SK-N-MC (cell line): ENCODE measurements around the gene BCR.

Experiments
- DNase-seq: peaks from one replicate; pipeline ENCODE4 v3.0.0-alpha.2; 2011; ENCODE audit warnings: low read depth, low spot score
- H3K27ac ChIP-seq: fragments of 200-600 bp; sonication (generic); 2 replicates; pipeline ENCODE4 v1.5.1; 2016; ENCODE audit warnings: mixed run types
- H3K36me3 ChIP-seq: fragments of 200-600 bp; sonication (generic); 2 replicates; pipeline ENCODE4 v1.6.1; 2017; ENCODE audit warnings: antibody characterized with exemption, low read length, mixed read lengths; ENCODE audit not compliant: insufficient read depth
- H3K4me3 ChIP-seq: fragments of 200-600 bp; sonication (generic); 2 replicates; pipeline ENCODE4 v1.5.1; 2016
- H3K9ac ChIP-seq: fragments of 200-600 bp; sonication (generic); 2 replicates; pipeline ENCODE4 v1.8.0; 2017; ENCODE audit warnings: mixed run types, mixed read lengths; ENCODE audit not compliant: insufficient read length
- H3K9me3 ChIP-seq: fragments of 200-600 bp; sonication (generic); 2 replicates; pipeline ENCODE4 v1.6.1; 2017; ENCODE audit warnings: low read depth, mild to moderate bottlenecking, antibody characterized with exemption, low read length, moderate library complexity, mixed read lengths
- EZH2 ChIP-seq: fragments of 200-600 bp; sonication (generic); IDR thresholded peaks from one replicate; pipeline ENCODE4 v1.6.1; 2017; ENCODE audit warnings: antibody characterized with exemption
- FOXP2 ChIP-seq: optimal IDR thresholded peaks from 2 replicates; pipeline ENCODE3; 2011; ENCODE audit warnings: mild to moderate bottlenecking, moderate library complexity; ENCODE audit not compliant: insufficient read depth; ENCODE audit errors: extremely low read length, control extremely low read depth
- POLR2AphosphoS5 ChIP-seq: IDR thresholded peaks from 2 replicates; pipeline ENCODE4 v1.6.1; 2012; ENCODE audit warnings: mild to moderate bottlenecking, low read depth, low read length, borderline replicate concordance

BCR gene

DNA sequence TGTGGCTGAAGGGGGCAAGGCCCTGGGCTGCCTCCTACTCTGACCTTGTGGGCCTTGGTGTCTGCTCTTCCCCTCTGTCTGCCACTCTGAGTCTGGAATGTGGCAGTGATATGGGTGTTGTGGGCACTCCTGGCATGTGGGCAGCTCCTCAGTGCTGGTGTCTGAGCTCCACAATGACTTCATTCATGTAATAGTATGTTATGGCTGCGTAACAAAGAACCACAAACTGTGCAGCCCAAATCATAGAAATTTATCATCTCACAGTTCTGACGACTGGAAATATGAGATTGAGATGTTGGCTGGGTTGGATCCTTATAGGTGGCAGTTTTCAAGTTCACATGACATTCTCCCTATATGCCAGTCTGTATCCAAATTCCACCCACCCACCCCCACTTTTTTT is 59.1 kb downstream of the BCR start:
- no peaks in the 10 kb centered on the region for H3K9me3 ChIP-seq
- H3K9ac ChIP-seq = no peak overlapping the region
- no peak overlapping the region for H3K27ac ChIP-seq
- H3K36me3 ChIP-seq = no peaks in the 10 kb centered on the region
- DNase-seq = no peak
- no peak overlapping the region for H3K4me3 ChIP-seq
- TF ChIP-seq FOXP2 = no peak
- TF ChIP-seq POLR2AphosphoS5 = no peak
- no peak for TF ChIP-seq EZH2

DNA sequence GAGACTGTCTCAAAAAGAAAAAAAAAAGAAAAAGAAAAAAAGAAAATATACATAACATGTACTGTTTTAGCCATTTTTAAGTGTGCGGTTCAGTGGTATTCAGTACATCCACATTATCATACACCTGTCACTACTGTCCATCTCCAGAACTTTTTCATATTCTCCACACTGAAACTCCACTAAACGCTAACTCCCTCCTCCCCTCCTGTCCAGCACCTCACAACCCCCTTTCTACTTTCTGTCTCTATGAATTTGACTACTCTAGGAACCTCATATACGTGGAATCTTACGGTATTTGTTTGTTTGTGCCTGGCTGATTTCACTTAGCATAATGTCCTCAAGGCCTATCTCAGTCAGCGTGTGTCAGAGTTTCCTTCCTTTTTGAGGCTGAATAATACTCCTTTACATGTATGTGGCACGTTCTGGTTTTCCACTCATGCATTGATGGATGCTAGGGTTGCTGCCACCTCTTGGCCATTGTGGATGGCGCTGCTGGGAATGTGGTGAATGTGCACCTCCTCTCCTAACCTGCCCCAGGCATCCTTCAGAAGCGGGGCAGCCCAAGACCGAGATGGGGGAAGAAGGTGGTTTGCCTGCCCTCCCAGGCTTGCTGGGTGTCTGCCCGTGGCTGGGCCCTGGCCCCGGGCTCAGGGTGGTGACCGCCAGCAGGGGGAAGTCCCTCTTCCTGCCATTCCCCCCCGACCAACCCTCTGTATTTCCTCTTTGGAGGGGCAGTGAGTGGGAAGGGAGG is 60.5 kb downstream of the BCR start:
- Histone ChIP-seq H3K36me3 (no peaks in the 10 kb centered on the region), H3K9me3 (no peaks in the 10 kb centered on the region), H3K27ac (no peak overlapping the region), H3K9ac (no peak overlapping the region), H3K4me3 (no peak overlapping the region)
- TF ChIP-seq FOXP2 = no peak
- no peak for TF ChIP-seq POLR2AphosphoS5
- no peak for TF ChIP-seq EZH2
- DNase-seq = no peak

DNA sequence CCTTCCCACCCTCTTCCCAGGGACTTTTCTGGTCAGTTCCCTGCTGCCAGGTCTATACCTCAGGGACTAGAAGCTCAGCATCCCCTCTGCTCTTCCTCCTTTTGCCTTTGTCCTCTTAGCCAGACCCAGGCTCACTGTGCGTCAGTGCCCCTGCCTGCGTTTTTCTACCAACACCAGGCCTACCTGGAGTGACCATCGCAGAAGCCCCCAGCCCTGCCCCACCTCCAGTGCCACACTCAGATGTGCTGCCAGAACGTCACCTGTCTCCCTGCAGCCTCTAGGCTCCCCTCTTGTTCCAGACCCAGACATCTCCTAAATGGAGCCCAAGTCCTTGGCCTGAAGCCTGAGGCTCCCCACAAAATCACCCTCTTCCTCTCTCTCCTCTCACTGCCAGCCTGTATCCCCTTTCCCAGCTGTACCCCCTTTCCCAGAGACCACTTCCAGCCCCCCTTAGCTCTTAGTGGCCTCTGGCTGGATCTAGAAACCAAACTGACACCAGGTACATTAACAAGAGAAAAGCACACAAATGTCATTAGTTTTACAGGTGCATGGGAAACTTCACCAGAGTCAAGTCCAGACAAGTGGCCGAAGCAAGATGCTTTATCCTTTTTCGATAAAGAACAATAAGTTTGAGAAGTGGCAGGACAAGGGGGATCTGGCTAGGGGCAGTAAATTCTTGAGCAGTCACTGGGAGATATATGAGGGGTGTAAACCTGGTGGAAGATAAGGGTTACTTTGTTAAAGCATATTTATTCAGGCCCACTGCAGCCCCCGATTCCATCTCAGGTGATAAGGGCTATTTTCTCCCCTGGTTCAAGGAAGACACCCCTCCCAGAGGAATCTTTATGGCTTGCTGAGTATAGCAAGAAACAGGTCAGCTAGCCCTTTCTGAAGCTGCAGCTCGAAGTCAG is 61.5 kb downstream of the BCR start:
- no peaks in the 10 kb centered on the region for H3K36me3 ChIP-seq
- H3K27ac ChIP-seq = peak overlapping the region; percentile 93
- TF ChIP-seq FOXP2 = no peak
- no peak for TF ChIP-seq POLR2AphosphoS5
- TF ChIP-seq EZH2 = no peak
- H3K9ac ChIP-seq = no peak overlapping the region
- H3K4me3 ChIP-seq = peak overlapping the region; percentile 75
- DNase-seq = no peak
- no peaks in the 10 kb centered on the region for H3K9me3 ChIP-seq

- TF ChIP-seq EZH2 (no peak), POLR2AphosphoS5 (no peak), FOXP2 (no peak)
- H3K27ac ChIP-seq = peak overlapping the region; percentile 93
- H3K9me3 ChIP-seq = no peaks in the 10 kb centered on the region
- no peak overlapping the region for H3K9ac ChIP-seq
- H3K36me3 ChIP-seq = no peaks in the 10 kb centered on the region
- DNase-seq = no peak
- H3K4me3 ChIP-seq = peak overlapping the region; percentile 75
These were observed 62.2 kb downstream of the BCR start for GRCh38 chr22:23242473-23243001.

DNA sequence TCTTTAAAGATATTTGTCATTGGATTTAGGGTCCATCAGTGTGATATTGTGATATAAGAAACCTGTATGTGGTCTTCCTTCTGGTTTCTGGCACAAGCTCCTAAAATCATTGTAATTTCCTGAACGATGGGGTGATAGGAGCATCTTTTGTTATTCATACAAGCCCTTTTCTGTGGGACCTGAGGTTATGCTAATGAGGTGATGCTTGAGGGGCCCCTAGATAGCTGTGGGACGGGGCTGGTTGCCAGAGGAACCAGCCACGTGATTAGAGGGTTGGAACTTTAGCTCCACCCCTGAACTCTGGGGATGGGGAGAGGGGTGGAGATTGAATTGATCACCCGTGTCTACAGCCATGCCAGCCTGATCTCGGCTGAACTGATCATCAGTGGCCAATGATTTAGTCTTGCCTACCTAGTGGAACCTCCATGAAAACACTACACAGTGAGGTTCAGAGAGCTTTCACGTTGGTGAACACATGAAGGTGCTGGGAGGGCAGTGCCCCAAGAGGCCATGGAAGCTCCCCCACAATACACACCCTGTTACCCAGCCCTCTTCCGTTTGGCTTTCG is 62.8 kb downstream of the BCR start:
- no peak for TF ChIP-seq FOXP2
- no peak for TF ChIP-seq POLR2AphosphoS5
- TF ChIP-seq EZH2 = no peak
- no peaks in the 10 kb centered on the region for H3K36me3 ChIP-seq
- peak overlapping the region; percentile 75 for H3K4me3 ChIP-seq
- peak overlapping the region; percentile 93 for H3K27ac ChIP-seq
- DNase-seq = peak; percentile 53
- no peak overlapping the region for H3K9ac ChIP-seq
- H3K9me3 ChIP-seq = no peaks in the 10 kb centered on the region

GRCh38 chr22:23243859-23244689 is 63.8 kb downstream of the BCR start:
- no peak overlapping the region for H3K27ac ChIP-seq
- no peak overlapping the region for H3K9ac ChIP-seq
- H3K9me3 ChIP-seq = no peaks in the 10 kb centered on the region

GRCh38 chr22:23244690-23245044 is 64.4 kb downstream of the BCR start:
- Histone ChIP-seq H3K27ac (no peak overlapping the region), H3K9ac (no peak overlapping the region), H3K36me3 (no peaks in the 10 kb centered on the region), H3K9me3 (no peaks in the 10 kb centered on the region), H3K4me3 (no peak overlapping the region)
- TF ChIP-seq FOXP2 (no peak), EZH2 (no peak), POLR2AphosphoS5 (no peak)
- no peak for DNase-seq

More at GRCh38 chr22:23243859-23244689, 63.8 kb downstream of the BCR start:
- TF ChIP-seq FOXP2 (no peak), EZH2 (no peak), POLR2AphosphoS5 (no peak)
- Histone ChIP-seq H3K4me3 (no peak overlapping the region), H3K36me3 (no peaks in the 10 kb centered on the region)
- DNase-seq = no peak

GRCh38 chr22:23245045-23245798 is 64.9 kb downstream of the BCR start:
- no peaks in the 10 kb centered on the region for H3K36me3 ChIP-seq
- no peak overlapping the region for H3K27ac ChIP-seq
- TF ChIP-seq FOXP2 = no peak

More at GRCh38 chr22:23245045-23245798, 64.9 kb downstream of the BCR start:
- H3K4me3 ChIP-seq = no peak overlapping the region
- no peak for DNase-seq
- H3K9me3 ChIP-seq = no peaks in the 10 kb centered on the region
- H3K9ac ChIP-seq = no peak overlapping the region
